Activated naive CD4-positive, alpha-beta T cell treated with anti-CD3 and anti-CD28 coated beads, Interleukin-2, amount 50 U/mL, for 24 hours (primary cell): ENCODE results near the gene ADAM15.

Experiments
- H3K27ac Mint-ChIP-seq: one replicate; pipeline ENCODE4 v1.8.0; 2021; ENCODE audit warnings: mild to moderate bottlenecking, mixed read lengths
- H3K27me3 Mint-ChIP-seq: one replicate; pipeline ENCODE4 v1.8.0; 2021; ENCODE audit warnings: mixed read lengths
- H3K36me3 Mint-ChIP-seq: one replicate; pipeline ENCODE4 v1.8.0; 2021; ENCODE audit warnings: mixed read lengths
- H3K4me1 Mint-ChIP-seq: one replicate; pipeline ENCODE4 v1.8.0; 2021; ENCODE audit warnings: mixed read lengths
- H3K4me3 Mint-ChIP-seq: one replicate; pipeline ENCODE4 v1.8.0; 2021; ENCODE audit warnings: mild to moderate bottlenecking, mixed read lengths
- H3K9me3 Mint-ChIP-seq: one replicate; pipeline ENCODE4 v1.8.0; 2021; ENCODE audit warnings: mixed read lengths

ADAM15 gene

GRCh38 chr1:155051777-155052398, 772 bp downstream of the ADAM15 start:
- H3K36me3 Mint-ChIP-seq = no peaks in the 10 kb centered on the region
- peak overlapping the region; percentile 87 for H3K4me3 Mint-ChIP-seq
- no peaks in the 10 kb centered on the region for H3K9me3 Mint-ChIP-seq
- peaks cover 24% of the 10 kb centered on the region for H3K4me1 Mint-ChIP-seq
- no peaks in the 10 kb centered on the region for H3K27me3 Mint-ChIP-seq
- H3K27ac Mint-ChIP-seq = no peak overlapping the region

- peak overlapping the region; percentile 87 for H3K4me3 Mint-ChIP-seq
- no peaks in the 10 kb centered on the region for H3K27me3 Mint-ChIP-seq
- no peaks in the 10 kb centered on the region for H3K9me3 Mint-ChIP-seq
- no peak overlapping the region for H3K27ac Mint-ChIP-seq
- peaks cover 24% of the 10 kb centered on the region for H3K4me1 Mint-ChIP-seq
- peaks cover 1% of the 10 kb centered on the region for H3K36me3 Mint-ChIP-seq
Observed at GRCh38 chr1:155052439-155053395, 1.6 kb downstream of the ADAM15 start.

GRCh38 chr1:155053531-155054105, 2.5 kb downstream of the ADAM15 start:
- peak overlapping the region; percentile 23 for H3K4me3 Mint-ChIP-seq
- no peak overlapping the region for H3K27ac Mint-ChIP-seq

GRCh38 chr1:155057104-155057503, 6.0 kb downstream of the ADAM15 start:
- H3K4me1 Mint-ChIP-seq = peaks cover 20% of the 10 kb centered on the region
- no peaks in the 10 kb centered on the region for H3K9me3 Mint-ChIP-seq
- no peak overlapping the region for H3K4me3 Mint-ChIP-seq
- H3K27me3 Mint-ChIP-seq = no peaks in the 10 kb centered on the region
- no peak overlapping the region for H3K27ac Mint-ChIP-seq
- peaks cover 1% of the 10 kb centered on the region for H3K36me3 Mint-ChIP-seq

More at GRCh38 chr1:155053531-155054105, 2.5 kb downstream of the ADAM15 start:
- Mint-ChIP-seq H3K4me1 (peaks cover 24% of the 10 kb centered on the region), H3K36me3 (peaks cover 1% of the 10 kb centered on the region), H3K9me3 (no peaks in the 10 kb centered on the region), H3K27me3 (no peaks in the 10 kb centered on the region)

- peaks cover 19% of the 10 kb centered on the region for H3K4me1 Mint-ChIP-seq
- no peaks in the 10 kb centered on the region for H3K9me3 Mint-ChIP-seq
- no peak overlapping the region for H3K27ac Mint-ChIP-seq
- H3K27me3 Mint-ChIP-seq = no peaks in the 10 kb centered on the region
- H3K4me3 Mint-ChIP-seq = no peak overlapping the region
- H3K36me3 Mint-ChIP-seq = peaks cover 1% of the 10 kb centered on the region
Observed at GRCh38 chr1:155057788-155058211, 6.7 kb downstream of the ADAM15 start.

GRCh38 chr1:155060736-155061135, 9.6 kb downstream of the ADAM15 start:
- Mint-ChIP-seq H3K36me3 (peaks cover 1% of the 10 kb centered on the region), H3K27ac (no peak overlapping the region), H3K27me3 (no peaks in the 10 kb centered on the region), H3K9me3 (no peaks in the 10 kb centered on the region), H3K4me1 (peaks cover 33% of the 10 kb centered on the region), H3K4me3 (no peak overlapping the region)

GRCh38 chr1:155061381-155062150, 10.4 kb downstream of the ADAM15 start:
- peak overlapping the region; percentile 65 for H3K27ac Mint-ChIP-seq
- H3K36me3 Mint-ChIP-seq = peaks cover 1% of the 10 kb centered on the region
- H3K9me3 Mint-ChIP-seq = no peaks in the 10 kb centered on the region
- H3K4me3 Mint-ChIP-seq = peak overlapping the region; percentile 34
- no peaks in the 10 kb centered on the region for H3K27me3 Mint-ChIP-seq
- H3K4me1 Mint-ChIP-seq = peaks cover 35% of the 10 kb centered on the region

GRCh38 chr1:155062151-155062686, 11.1 kb downstream of the ADAM15 start:
- Mint-ChIP-seq H3K4me1 (peaks cover 35% of the 10 kb centered on the region), H3K27me3 (no peaks in the 10 kb centered on the region), H3K9me3 (no peaks in the 10 kb centered on the region), H3K36me3 (peaks cover 1% of the 10 kb centered on the region), H3K27ac (no peak overlapping the region), H3K4me3 (peak overlapping the region; percentile 30)

- Mint-ChIP-seq H3K9me3 (no peaks in the 10 kb centered on the region), H3K36me3 (no peaks in the 10 kb centered on the region), H3K27me3 (no peaks in the 10 kb centered on the region), H3K4me1 (peaks cover 35% of the 10 kb centered on the region), H3K4me3 (peak overlapping the region; percentile 90), H3K27ac (no peak overlapping the region)
Observed at GRCh38 chr1:155062702-155063411, 11.7 kb downstream of the ADAM15 start.

- H3K27me3 Mint-ChIP-seq = no peaks in the 10 kb centered on the region
- H3K36me3 Mint-ChIP-seq = peaks cover 2% of the 10 kb centered on the region
- no peaks in the 10 kb centered on the region for H3K9me3 Mint-ChIP-seq
- peak within 1 kb of the TSS; percentile 93 for H3K4me3 Mint-ChIP-seq
- H3K27ac Mint-ChIP-seq = peak within 1 kb of the TSS; percentile 25
- peaks cover 35% of the 10 kb centered on the region for H3K4me1 Mint-ChIP-seq
Observed at GRCh38 chr1:155063550-155064110, 12.5 kb downstream of the ADAM15 start, which contains the start of gene EFNA4. EFNA4 (plus strand) TSS chr1:155063740; CDS start chr1:155063824, 84 bp downstream.

- Mint-ChIP-seq H3K27ac (peak overlapping the region; percentile 25), H3K9me3 (no peaks in the 10 kb centered on the region), H3K27me3 (no peaks in the 10 kb centered on the region), H3K36me3 (peaks cover 2% of the 10 kb centered on the region), H3K4me3 (peak overlapping the region; percentile 93), H3K4me1 (peaks cover 35% of the 10 kb centered on the region)
Observed at GRCh38 chr1:155064111-155064831, 13.2 kb downstream of the ADAM15 start.

- H3K4me3 Mint-ChIP-seq = peak overlapping the region; percentile 93
- no peaks in the 10 kb centered on the region for H3K27me3 Mint-ChIP-seq
- H3K27ac Mint-ChIP-seq = no peak overlapping the region
- H3K4me1 Mint-ChIP-seq = peaks cover 35% of the 10 kb centered on the region
- peaks cover 2% of the 10 kb centered on the region for H3K36me3 Mint-ChIP-seq
- no peaks in the 10 kb centered on the region for H3K9me3 Mint-ChIP-seq
Observed at GRCh38 chr1:155064832-155065429, 13.8 kb downstream of the ADAM15 start.

GRCh38 chr1:155066777-155067176, 15.7 kb downstream of the ADAM15 start:
- Mint-ChIP-seq H3K36me3 (peaks cover 2% of the 10 kb centered on the region), H3K27ac (peak overlapping the region; percentile 15), H3K27me3 (no peaks in the 10 kb centered on the region), H3K4me3 (no peak overlapping the region), H3K4me1 (peaks cover 40% of the 10 kb centered on the region), H3K9me3 (no peaks in the 10 kb centered on the region)
